Measurements from ENCODE around the gene YAE1. TPM values are rescaled to one million over a fixed set of nuclear protein-coding genes. Genes with fewer than 3 reads are reported as not detected.

YAE1 gene
- total RNA-seq, 1 donor from 2014 or later, result 27.8 TPM

- Histone ChIP-seq H2AFZ (ENCODE audit: low read depth, low read length) (no peak overlapping the region), H3K9ac (ENCODE audit: low read length) (peak overlapping the region; percentile 76), H3K27ac (ENCODE audit: low read depth, low read length) (peak overlapping the region; percentile 91), H3K4me2 (ENCODE audit: low read length) (peak overlapping the region; percentile 75), H4K20me1 (ENCODE audit: insufficient read depth, low read length) (no peaks in the 10 kb centered on the region), H3K4me1 (ENCODE audit: insufficient read depth, low read length) (peaks cover 30% of the 10 kb centered on the region), H3K27me3 (ENCODE audit: insufficient read depth, low read length) (no peaks in the 10 kb centered on the region), H3K9me3 (ENCODE audit: insufficient read depth, low read depth, low read length) (no peaks in the 10 kb centered on the region), H3K36me3 (ENCODE audit: insufficient read depth, low read length) (no peaks in the 10 kb centered on the region), H3K4me3 (ENCODE audit: insufficient read depth, low read depth, low read length) (peak overlapping the region; percentile 35), H3K79me2 (ENCODE audit: insufficient read depth, low read length) (no peaks in the 10 kb centered on the region)
- H3K27me3 Mint-ChIP-seq (ENCODE audit: low read depth, unreplicated experiment), result no peaks in the 10 kb centered on the region
- no peaks in the 10 kb centered on the region for H3K36me3 Mint-ChIP-seq (ENCODE audit: low read depth, unreplicated experiment)
- H3K9me3 Mint-ChIP-seq (ENCODE audit: unreplicated experiment), result peaks cover 3% of the 10 kb centered on the region
- peak overlapping the region; percentile 81 for H3K27ac Mint-ChIP-seq (ENCODE audit: unreplicated experiment)
- TF ChIP-seq EZH2 (IDR thresholded peaks at IDR 0.05; ENCODE audit: insufficient read depth, low read length) (no peak), CTCF (IDR thresholded peaks at IDR 0.05; ENCODE audit: insufficient read depth, low read depth, low read length) (no peak)
- H3K4me1 Mint-ChIP-seq (ENCODE audit: low read depth, unreplicated experiment), result peaks cover 30% of the 10 kb centered on the region
- H3K4me3 Mint-ChIP-seq (ENCODE audit: unreplicated experiment), result peak overlapping the region; percentile 4
- FAIRE-seq (peak; percentile 90), DNase-seq (ENCODE audit: low read depth) (peak; percentile 87)
These were observed 26.4 kb downstream of the YAE1 start for GRCh38 chr7:39592586-39592985.

- Mint-ChIP-seq H3K36me3 (ENCODE audit: low read depth, unreplicated experiment) (no peaks in the 10 kb centered on the region), H3K4me1 (ENCODE audit: low read depth, unreplicated experiment) (peaks cover 24% of the 10 kb centered on the region), H3K27me3 (ENCODE audit: low read depth, unreplicated experiment) (no peaks in the 10 kb centered on the region), H3K4me3 (ENCODE audit: unreplicated experiment) (no peak overlapping the region), H3K27ac (ENCODE audit: unreplicated experiment) (no peak overlapping the region), H3K9me3 (ENCODE audit: unreplicated experiment) (peaks cover 3% of the 10 kb centered on the region)
- Histone ChIP-seq H3K4me2 (ENCODE audit: low read length) (no peak overlapping the region), H3K79me2 (ENCODE audit: insufficient read depth, low read length) (no peaks in the 10 kb centered on the region), H3K27me3 (ENCODE audit: insufficient read depth, low read length) (no peaks in the 10 kb centered on the region), H3K4me3 (ENCODE audit: insufficient read depth, low read depth, low read length) (no peak overlapping the region), H4K20me1 (ENCODE audit: insufficient read depth, low read length) (no peaks in the 10 kb centered on the region), H3K9me3 (ENCODE audit: insufficient read depth, low read depth, low read length) (no peaks in the 10 kb centered on the region), H3K9ac (ENCODE audit: low read length) (no peak overlapping the region), H3K36me3 (ENCODE audit: insufficient read depth, low read length) (no peaks in the 10 kb centered on the region), H3K27ac (ENCODE audit: low read depth, low read length) (no peak overlapping the region), H3K4me1 (ENCODE audit: insufficient read depth, low read length) (peaks cover 17% of the 10 kb centered on the region), H2AFZ (ENCODE audit: low read depth, low read length) (no peak overlapping the region)
- FAIRE-seq, result no peak
- DNase-seq (ENCODE audit: low read depth), result no peak
- TF ChIP-seq CTCF (IDR thresholded peaks at IDR 0.05; ENCODE audit: insufficient read depth, low read depth, low read length) (no peak), EZH2 (IDR thresholded peaks at IDR 0.05; ENCODE audit: insufficient read depth, low read length) (no peak)
These were observed 28.9 kb downstream of the YAE1 start for GRCh38 chr7:39594988-39595620.

DNA sequence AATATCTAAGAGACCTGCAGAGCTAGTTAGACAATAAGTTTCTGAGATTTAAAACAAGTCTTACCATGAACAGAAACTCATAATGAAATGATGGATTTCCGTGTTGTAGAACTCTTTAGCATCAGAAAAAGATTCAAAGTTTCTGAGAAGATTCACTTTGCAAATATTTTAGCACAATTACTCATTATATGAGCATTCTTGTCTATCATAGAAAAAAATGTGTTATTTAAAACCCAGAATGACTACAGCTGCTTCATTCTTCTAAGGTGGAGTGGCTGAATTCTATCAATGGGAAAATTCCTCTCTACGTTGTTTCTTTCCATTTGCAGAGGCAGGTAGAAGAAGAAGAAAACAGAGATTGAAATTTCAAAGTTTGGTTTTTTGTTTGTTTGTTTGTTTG lies 36.1 kb downstream of the YAE1 start:
- no peaks in the 10 kb centered on the region for H3K36me3 Mint-ChIP-seq (ENCODE audit: low read depth, unreplicated experiment)
- H3K4me1 Mint-ChIP-seq (ENCODE audit: low read depth, unreplicated experiment), result peaks cover 18% of the 10 kb centered on the region
- no peak for TF ChIP-seq CTCF (IDR thresholded peaks at IDR 0.05; ENCODE audit: insufficient read depth, low read depth, low read length)
- no peak for TF ChIP-seq EZH2 (IDR thresholded peaks at IDR 0.05; ENCODE audit: insufficient read depth, low read length)
- Histone ChIP-seq H3K4me2 (ENCODE audit: low read length) (peak overlapping the region; percentile 32), H3K27ac (ENCODE audit: low read depth, low read length) (no peak overlapping the region), H3K4me3 (ENCODE audit: insufficient read depth, low read depth, low read length) (no peak overlapping the region), H3K4me1 (ENCODE audit: insufficient read depth, low read length) (no peaks in the 10 kb centered on the region), H4K20me1 (ENCODE audit: insufficient read depth, low read length) (no peaks in the 10 kb centered on the region), H3K36me3 (ENCODE audit: insufficient read depth, low read length) (no peaks in the 10 kb centered on the region), H3K27me3 (ENCODE audit: insufficient read depth, low read length) (no peaks in the 10 kb centered on the region), H3K9ac (ENCODE audit: low read length) (peak overlapping the region; percentile 1), H3K79me2 (ENCODE audit: insufficient read depth, low read length) (no peaks in the 10 kb centered on the region), H3K9me3 (ENCODE audit: insufficient read depth, low read depth, low read length) (no peaks in the 10 kb centered on the region), H2AFZ (ENCODE audit: low read depth, low read length) (no peak overlapping the region)
- peaks cover 4% of the 10 kb centered on the region for H3K9me3 Mint-ChIP-seq (ENCODE audit: unreplicated experiment)
- peak; percentile 34 for FAIRE-seq
- H3K4me3 Mint-ChIP-seq (ENCODE audit: unreplicated experiment), result no peak overlapping the region
- H3K27ac Mint-ChIP-seq (ENCODE audit: unreplicated experiment), result peak overlapping the region; percentile 55
- no peaks in the 10 kb centered on the region for H3K27me3 Mint-ChIP-seq (ENCODE audit: low read depth, unreplicated experiment)
- no peak for DNase-seq (ENCODE audit: low read depth)

All from astrocyte (in vitro differentiated cells and primary cell).